Prostate gland (tissue), 2 donors: Measurements from ENCODE around the gene CROCC2. TPM values are rescaled to one million over a fixed set of nuclear protein-coding genes. Genes with fewer than 3 reads are reported as not detected.

Experiments
- DNase-seq: peaks from one replicate; pipeline ENCODE4 v3.0.0-alpha.2; 2019; ENCODE audit warnings: low spot score
- H3K27ac ChIP-seq, 2 donors: fragments of 200-600 bp; sonication (generic); 2 replicates each; pipeline ENCODE4 v1.5.1; 2017 to 2019
- H3K27me3 ChIP-seq: fragments of 200-600 bp; sonication (generic); replicated peaks from 2 replicates; pipeline ENCODE4 v1.5.1; 2019; ENCODE audit not compliant: insufficient read depth
- H3K36me3 ChIP-seq, 2 donors: fragments of 200-600 bp; sonication (generic); 1 replicate in 1 of 2; 2 replicates in 1 of 2; pipeline versions ENCODE4 v1.5.1 to v1.8.1; 2017 to 2019
- H3K4me1 ChIP-seq: fragments of 200-600 bp; sonication (generic); replicated peaks from 2 replicates; pipeline ENCODE4 v1.5.1; 2019
- H3K4me3 ChIP-seq, 2 donors: fragments of 200-600 bp; sonication (generic); 2 replicates each; pipeline ENCODE4 v1.5.1; 2017 to 2019
- H3K9me3 ChIP-seq: fragments of 200-600 bp; sonication (generic); 2 replicates; pipeline ENCODE4 v1.5.1; 2017
- CTCF ChIP-seq, 4 experiments: fragments of 200-600 bp in 2 of 4; fragments of 450-650 bp in 2 of 4; sonication (generic) in 2 of 4; IDR thresholded peaks; 1 replicate in 3 of 4; 2 replicates in 1 of 4; pipeline ENCODE4 v1.5.1; 2016 to 2019; ENCODE audit warnings: antibody characterized with exemption in 4 of 4, mild to moderate bottlenecking in 2 of 4, moderate library complexity in 2 of 4
- POLR2A ChIP-seq: fragments of 450-650 bp; IDR thresholded peaks from one replicate; pipeline ENCODE4 v1.6.1; 2016; ENCODE audit warnings: antibody characterized with exemption, mild to moderate bottlenecking
- POLR2AphosphoS5 ChIP-seq: sonication (generic); formaldehyde crosslinking; IDR thresholded peaks from one replicate; pipeline ENCODE4 v1.6.1; 2017; ENCODE audit warnings: antibody characterized with exemption
- WGBS: methylation state at CpG from one replicate; pipeline ENCODE4 v1.1.5; 2018; 5-methylcytosine and 5-hydroxymethylcytosine counted together
- intact Hi-C: fragments of 100-400 bp; cut with DNase I; formaldehyde crosslinking; loops from one replicate; pipeline ENCODE4 v1.14.2; 2022
- total RNA-seq, 2 donors: library from RNA; depleted of rRNA; stranded (reverse); fragments of >200 nt; gene quantifications; one replicate each; pipeline ENCODE4 v1.1.0, GENCODE V29; 2016

The CROCC2 gene
- total RNA-seq, 2 donors from 2014 or later = 0.23 TPM; not detected in 1

- DNase-seq = no peak
- H3K27me3 ChIP-seq = no peaks in the 10 kb centered on the region
- no peak overlapping the region for H3K4me3 ChIP-seq
- 87% methylated on average over 14 of the region's 18 CpGs for WGBS
- no peaks in the 10 kb centered on the region for H3K9me3 ChIP-seq
- intact Hi-C loops = no loop called here
- H3K36me3 ChIP-seq = no peaks in the 10 kb centered on the region
- no peak overlapping the region for H3K27ac ChIP-seq
- H3K4me1 ChIP-seq = no peaks in the 10 kb centered on the region
- TF ChIP-seq POLR2A = no peak
- no peak for TF ChIP-seq POLR2AphosphoS5
- no peak for TF ChIP-seq CTCF (IDR thresholded peaks at IDR 0.05)
Measured at GRCh38 chr2:240878341-240878936, 27.7 kb upstream of the CROCC2 start.

- WGBS = 71% methylated on average over 6 of the region's 7 CpGs
- H3K36me3 ChIP-seq = no peaks in the 10 kb centered on the region
- no peak overlapping the region for H3K27ac ChIP-seq
- no peak for TF ChIP-seq POLR2AphosphoS5
- TF ChIP-seq POLR2A = no peak
- TF ChIP-seq CTCF (IDR thresholded peaks at IDR 0.05) = no peak
- intact Hi-C loops = no loop called here
- H3K4me3 ChIP-seq = no peak overlapping the region
- no peaks in the 10 kb centered on the region for H3K27me3 ChIP-seq
- H3K9me3 ChIP-seq = no peaks in the 10 kb centered on the region
- no peak for DNase-seq
- no peaks in the 10 kb centered on the region for H3K4me1 ChIP-seq
Measured at GRCh38 chr2:240879105-240879504, 27.0 kb upstream of the CROCC2 start.

GRCh38 chr2:240881913-240882312 lies 24.2 kb upstream of the CROCC2 start:
- WGBS = 54% methylated on average over 6 of the region's 6 CpGs
- H3K4me1 ChIP-seq = no peaks in the 10 kb centered on the region
- intact Hi-C loops = no loop called here

GRCh38 chr2:240884221-240884620 lies 21.9 kb upstream of the CROCC2 start:
- DNase-seq = no peak
- 96% methylated on average over 2 of the region's 2 CpGs for WGBS
- Histone ChIP-seq H3K27me3 (no peaks in the 10 kb centered on the region), H3K27ac (no peak overlapping the region), H3K9me3 (no peaks in the 10 kb centered on the region), H3K36me3 (no peaks in the 10 kb centered on the region), H3K4me1 (no peaks in the 10 kb centered on the region), H3K4me3 (no peak overlapping the region)
- TF ChIP-seq CTCF (IDR thresholded peaks at IDR 0.05) (no peak), POLR2A (no peak), POLR2AphosphoS5 (no peak)
- intact Hi-C loops = no loop called here

More at GRCh38 chr2:240881913-240882312, 24.2 kb upstream of the CROCC2 start:
- TF ChIP-seq POLR2A = no peak
- no peak for TF ChIP-seq POLR2AphosphoS5
- no peak for TF ChIP-seq CTCF (IDR thresholded peaks at IDR 0.05)
- Histone ChIP-seq H3K27ac (no peak overlapping the region), H3K4me3 (no peak overlapping the region), H3K27me3 (no peaks in the 10 kb centered on the region), H3K9me3 (no peaks in the 10 kb centered on the region), H3K36me3 (no peaks in the 10 kb centered on the region)
- DNase-seq = no peak

- 79% methylated on average over 3 of the region's 3 CpGs for WGBS
Measured at GRCh38 chr2:240884745-240885144, 21.4 kb upstream of the CROCC2 start.

More at GRCh38 chr2:240884745-240885144, 21.4 kb upstream of the CROCC2 start:
- no peak for DNase-seq
- H3K4me1 ChIP-seq = no peaks in the 10 kb centered on the region
- no peak overlapping the region for H3K4me3 ChIP-seq
- H3K36me3 ChIP-seq = no peaks in the 10 kb centered on the region
- TF ChIP-seq POLR2A (no peak), CTCF (IDR thresholded peaks at IDR 0.05) (no peak), POLR2AphosphoS5 (no peak)
- intact Hi-C loops = no loop called here
- no peaks in the 10 kb centered on the region for H3K27me3 ChIP-seq
- H3K9me3 ChIP-seq = no peaks in the 10 kb centered on the region
- H3K27ac ChIP-seq = no peak overlapping the region
